ENCODE results near the gene TACO1. TPM values are rescaled to one million over a fixed set of nuclear protein-coding genes. Genes with fewer than 3 reads are reported as not detected.

Gene TACO1
- total and polyA plus RNA-seq, 2 of the 4 experiments (the other 2 are of a cell fraction), result 6.5 to 28.8 TPM

DNA sequence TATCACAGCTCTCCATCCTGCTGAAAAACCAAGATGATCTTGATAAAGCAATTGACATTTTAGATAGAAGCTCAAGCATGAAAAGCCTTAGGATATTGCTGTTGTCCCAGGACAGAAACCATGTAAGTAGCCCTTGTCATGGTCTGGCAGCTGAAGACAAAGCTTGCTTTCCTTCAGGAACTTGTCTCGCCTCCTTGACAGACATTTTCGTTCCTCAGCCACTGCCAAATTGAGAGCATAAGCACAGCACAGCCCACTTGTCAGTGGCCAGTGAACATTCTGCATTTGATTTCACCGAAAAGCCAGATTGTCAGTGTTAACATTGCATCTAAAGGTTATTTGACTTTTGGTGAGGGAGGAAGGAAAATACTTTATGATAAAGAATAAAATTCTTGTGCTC is 57.1 kb downstream of the TACO1 start:
- no peak overlapping the region for H4K91ac ChIP-seq (ENCODE audit: insufficient read depth, low read depth, low read length)
- no peak overlapping the region for H3K4ac ChIP-seq (ENCODE audit: low read depth, low read length)
- no peaks in the 10 kb centered on the region for H3K4me1 ChIP-seq (ENCODE audit: control insufficient read depth, insufficient read depth, low read length)
- no CpG with 5 or more reads among the region's 3 CpGs for WGBS, 2 experiments (ENCODE audit: extremely low coverage in 2 of 2, insufficient read length in 1 of 2)
- in situ Hi-C loops (cut with MboI; ENCODE audit: low sequenced_read_pairs), result no loop called here
- no peaks in the 10 kb centered on the region for H4K20me1 ChIP-seq (ENCODE audit: insufficient read depth, low read length)
- ChIA-PET CTCF (interaction anchor here (0.6 kb wide), 1 partner anchor 48 kb away, joined by 4 read pairs; no protein-coding TSS in a partner anchor), POLR2A (ENCODE audit: unreplicated experiment) (no interaction called here)
- no peak overlapping the region for H2BK5ac ChIP-seq (ENCODE audit: low read depth, low read length, poor library complexity, severe bottlenecking)
- peaks cover 7% of the 10 kb centered on the region; the same call in 1 of the 2 replicates for H3K9me1 ChIP-seq (ENCODE audit: insufficient read depth, low read length)
- H2AK5ac ChIP-seq (ENCODE audit: low read depth, low read length), result no peak overlapping the region
- no peak overlapping the region for H2AK9ac ChIP-seq (replicated peaks; ENCODE audit: low read depth, low read length, poor library complexity)
- no peak overlapping the region for H3K9ac ChIP-seq (ENCODE audit: low read depth, low read length)
- dilution Hi-C loops (cut with HindIII; ENCODE audit: low sequenced_read_pairs, unreplicated experiment), result no loop called here
- H3K14ac ChIP-seq (replicated peaks; ENCODE audit: low read depth, low read length), result no peak overlapping the region
- H3K79me1 ChIP-seq (ENCODE audit: low read depth in 1 of 2, low read length in 2 of 2), result peaks cover 0 to 9% of the 10 kb centered on the region in 2 experiments; a peak in 2 of 4 replicates
- no peak overlapping the region for H3K18ac ChIP-seq (ENCODE audit: low read depth, low read length)
- DNase-seq, result no peak
- no peak overlapping the region for H4K5ac ChIP-seq (ENCODE audit: low read depth, low read length)
- no peak overlapping the region for H2BK20ac ChIP-seq (ENCODE audit: low read depth, low read length)
- no peak overlapping the region for H4K8ac ChIP-seq (ENCODE audit: low read depth in 2 of 2, low read length in 2 of 2)
- no TSS peak for BruUV-seq (replicated peaks)
- no peak overlapping the region for H3K27ac ChIP-seq (ENCODE audit: insufficient read depth, low read length)
- H3K23ac ChIP-seq (ENCODE audit: low read depth, low read length), result no peak overlapping the region
- H3K27me3 ChIP-seq (ENCODE audit: control insufficient read depth, insufficient read depth, low read length), result no peaks in the 10 kb centered on the region
- no peak overlapping the region for H2BK120ac ChIP-seq (ENCODE audit: low read depth, low read length)
- H3K4me2 ChIP-seq (ENCODE audit: low read depth, low read length), result no peak overlapping the region
- ATAC-seq (ENCODE audit: low read depth), result no peak
- no peak overlapping the region for H2AFZ ChIP-seq (replicated peaks; ENCODE audit: low read length, poor library complexity)
- TF ChIP-seq MXI1 (IDR thresholded peaks at IDR 0.05; ENCODE audit: borderline replicate concordance, low read depth, low read length) (no peak), MAFK (IDR thresholded peaks at IDR 0.05; ENCODE audit: low read depth, low read length) (no peak), BHLHE40 (IDR thresholded peaks at IDR 0.05; ENCODE audit: low read depth, low read length) (no peak), NFE2L2 (IDR thresholded peaks at IDR 0.05; ENCODE audit: low read depth, low read length) (no peak), MAZ (IDR thresholded peaks at IDR 0.05; ENCODE audit: borderline replicate concordance, low read depth, low read length) (no peak), RAD21 (IDR thresholded peaks at IDR 0.05; ENCODE audit: low read length) (no peak), RCOR1 (IDR thresholded peaks at IDR 0.05; ENCODE audit: insufficient replicate concordance, low read length) (no peak), CHD1 (IDR thresholded peaks at IDR 0.05; ENCODE audit: low read depth, low read length) (no peak), FOS (IDR thresholded peaks at IDR 0.05; ENCODE audit: low read depth, low read length) (no peak)
- TF ChIP-seq, protein P1, sequence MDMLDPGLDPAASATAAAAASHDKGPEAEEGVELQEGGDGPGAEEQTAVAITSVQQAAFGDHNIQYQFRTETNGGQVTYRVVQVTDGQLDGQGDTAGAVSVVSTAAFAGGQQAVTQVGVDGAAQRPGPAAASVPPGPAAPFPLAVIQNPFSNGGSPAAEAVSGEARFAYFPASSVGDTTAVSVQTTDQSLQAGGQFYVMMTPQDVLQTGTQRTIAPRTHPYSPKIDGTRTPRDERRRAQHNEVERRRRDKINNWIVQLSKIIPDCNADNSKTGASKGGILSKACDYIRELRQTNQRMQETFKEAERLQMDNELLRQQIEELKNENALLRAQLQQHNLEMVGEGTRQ (IDR thresholded peaks at IDR 0.05; ENCODE audit: low read depth, low read length), result no peak
- TF ChIP-seq, protein P2, sequence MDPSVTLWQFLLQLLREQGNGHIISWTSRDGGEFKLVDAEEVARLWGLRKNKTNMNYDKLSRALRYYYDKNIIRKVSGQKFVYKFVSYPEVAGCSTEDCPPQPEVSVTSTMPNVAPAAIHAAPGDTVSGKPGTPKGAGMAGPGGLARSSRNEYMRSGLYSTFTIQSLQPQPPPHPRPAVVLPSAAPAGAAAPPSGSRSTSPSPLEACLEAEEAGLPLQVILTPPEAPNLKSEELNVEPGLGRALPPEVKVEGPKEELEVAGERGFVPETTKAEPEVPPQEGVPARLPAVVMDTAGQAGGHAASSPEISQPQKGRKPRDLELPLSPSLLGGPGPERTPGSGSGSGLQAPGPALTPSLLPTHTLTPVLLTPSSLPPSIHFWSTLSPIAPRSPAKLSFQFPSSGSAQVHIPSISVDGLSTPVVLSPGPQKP (IDR thresholded peaks at IDR 0.05; ENCODE audit: borderline replicate concordance, low read depth, low read length), result no peak
- no peak overlapping the region for H3K4me3 ChIP-seq (ENCODE audit: insufficient read depth, low read depth, low read length)
- H3K56ac ChIP-seq (ENCODE audit: extremely low read depth, insufficient read depth, low read length), result no peak overlapping the region
- H3K9me3 ChIP-seq (ENCODE audit: control insufficient read depth, insufficient read depth, low read length), result no peaks in the 10 kb centered on the region
- intact Hi-C loops (cut with micrococcal nuclease), result no loop called here
- H2BK15ac ChIP-seq (ENCODE audit: low read depth, low read length), result no peak overlapping the region
- H3K36me3 ChIP-seq (ENCODE audit: control insufficient read depth, insufficient read depth, low read length), result peaks cover 19% of the 10 kb centered on the region
